HepG2 (cell line): ENCODE measurements around the gene OSBPL10. TPM values are rescaled to one million over a fixed set of nuclear protein-coding genes. Genes with fewer than 3 reads are reported as not detected.

Experiments used
- ATAC-seq: fragments of 200-7000 bp; cut with Tn5 transposase; 3 replicates; pipeline ENCODE4 v1.9.1; 2020; ENCODE audit warnings: mild to moderate bottlenecking, moderate library complexity
- BruUV-seq: library from RNA; stranded (reverse); fragments of 400-500 nt; replicated peaks from 2 replicates; lab custom pipeline; 2021; lab: Mats Ljungman, UMichigan
- CTCF ChIA-PET: fragments of 300-600 bp; formaldehyde crosslinking; extraction: SDS; loops from one replicate; lab custom pipeline; 2021; ENCODE audit warnings: low total read pairs, inconsistent platforms, low intra/inter-chr PET ratio; lab: Yijun Ruan, JAX
- POLR2A ChIA-PET: fragments of 350-600 bp; sonication (Branson Sonifier 250); formaldehyde crosslinking; loops from one replicate; lab custom pipeline; 2020; ENCODE audit warnings: antibody characterized with exemption, inconsistent platforms; lab: Yijun Ruan, JAX
- DNase-seq: peaks from one replicate; pipeline ENCODE4 v3.0.0-alpha.2; 2015; ENCODE audit warnings: low spot score
- FAIRE-seq: peaks from 3 replicates; lab custom pipeline; 2011; peaks lifted over from hg19 to GRCh38; lab: Jason Lieb, UNC
- H2AFZ ChIP-seq: one replicate; pipeline ENCODE4 v1.6.1; 2011; ENCODE audit warnings: low read length, inconsistent platforms
- H3K27ac ChIP-seq: fragments of 300-600 bp; 3 replicates; pipeline ENCODE4 v1.8.0; 2011; ENCODE audit warnings: mixed run types, mild to moderate bottlenecking, mixed read lengths, low read length, inconsistent platforms; ENCODE audit not compliant: insufficient read depth; ENCODE audit errors: extremely low read length
- H3K27me3 ChIP-seq, 2 experiments: fragments of 200-600 bp in 1 of 2; 2 replicates in 1 of 2; 3 replicates in 1 of 2; pipeline versions ENCODE4 v1.6.0 to v1.8.0; 2011; ENCODE audit warnings: low read length in 2 of 2, mild to moderate bottlenecking in 2 of 2, moderate library complexity in 2 of 2, inconsistent platforms in 1 of 2; ENCODE audit not compliant: insufficient read depth in 2 of 2, control insufficient read depth in 1 of 2
- H3K36me3 ChIP-seq, 2 experiments: fragments of 200-600 bp in 1 of 2; replicated peaks in 1 of 2; 2 replicates in 1 of 2; 3 replicates in 1 of 2; pipeline versions ENCODE4 v1.5.1 to v1.8.0; 2011; ENCODE audit warnings: low read length in 2 of 2, inconsistent platforms in 1 of 2; ENCODE audit not compliant: insufficient read depth in 2 of 2, control insufficient read depth in 1 of 2
- H3K4me1 ChIP-seq: 2 replicates; pipeline ENCODE4 v1.5.1; 2012; ENCODE audit warnings: low read length, inconsistent platforms; ENCODE audit not compliant: insufficient read depth
- H3K4me2 ChIP-seq: 2 replicates; pipeline ENCODE4 v1.6.0; 2011; ENCODE audit warnings: low read depth, low read length, inconsistent platforms
- H3K4me3 ChIP-seq, 3 experiments: fragments of 200-600 bp in 1 of 3; sonication (generic), shearing (Covaris generic) in 1 of 3; replicated peaks in 1 of 3; 2 replicates each; pipeline ENCODE4 v1.5.1; 2011 to 2016; ENCODE audit warnings: low read length in 3 of 3, inconsistent platforms in 2 of 3, low read depth in 2 of 3, mild to moderate bottlenecking in 2 of 3, control low read depth in 1 of 3, mixed read lengths in 1 of 3; ENCODE audit not compliant: insufficient read depth in 1 of 3
- H3K79me2 ChIP-seq: one replicate; pipeline ENCODE4 v1.6.1; 2011; ENCODE audit warnings: low read length, inconsistent platforms; ENCODE audit not compliant: insufficient read depth
- H3K9ac ChIP-seq: 2 replicates; pipeline ENCODE4 v1.6.0; 2011; ENCODE audit warnings: mild to moderate bottlenecking, low read depth, low read length, inconsistent platforms; ENCODE audit not compliant: insufficient read depth
- H3K9me3 ChIP-seq: 2 replicates; pipeline ENCODE4 v1.5.1; 2012; ENCODE audit warnings: mild to moderate bottlenecking, low read length
- H4K20me1 ChIP-seq: 2 replicates; pipeline ENCODE4 v1.6.0; 2011; ENCODE audit warnings: inconsistent platforms, mild to moderate bottlenecking, low read length, moderate library complexity; ENCODE audit not compliant: insufficient read depth
- CBX2 ChIP-seq, 2 experiments: fragments of 200-600 bp in 1 of 2; sonication (generic); formaldehyde crosslinking in 1 of 2; IDR thresholded peaks; 2 replicates each; pipeline versions ENCODE4 v1.7.0 to v1.8.1; 2018 to 2022; ENCODE audit warnings: low read depth in 2 of 2, low read length in 1 of 2, mild to moderate bottlenecking in 1 of 2, missing genetic modification reagents in 1 of 2
- CSRNP2 ChIP-seq: sonication (generic); formaldehyde crosslinking; conservative IDR thresholded peaks from 2 replicates; pipeline ENCODE4 v1.8.0; 2022; ENCODE audit warnings: low read depth, missing genetic modification reagents
- GABPA ChIP-seq, 2 experiments: IDR thresholded peaks; 2 replicates each; pipeline ENCODE4 v1.6.1; 2011 to 2016; ENCODE audit warnings: low read depth in 2 of 2, low read length in 1 of 2, missing biosample characterization in 1 of 2, missing genetic modification characterization in 1 of 2
- MLX ChIP-seq: IDR thresholded peaks from 2 replicates; pipeline ENCODE4 v1.6.1; 2016
- NONO ChIP-seq, 2 experiments: fragments of 450-650 bp in 1 of 2; sonication (generic) in 1 of 2; formaldehyde crosslinking in 1 of 2; IDR thresholded peaks in 1 of 2; conservative IDR thresholded peaks in 1 of 2; 2 replicates each; pipeline versions ENCODE4 v1.6.1 to v1.8.0; 2017 to 2022; ENCODE audit warnings: mild to moderate bottlenecking in 1 of 2, missing genetic modification reagents in 1 of 2, moderate library complexity in 1 of 2
- RFXANK ChIP-seq: IDR thresholded peaks from 2 replicates; pipeline ENCODE4 v1.6.1; 2016
- SP1 ChIP-seq, 2 experiments: fragments of 450-650 bp in 1 of 2; sonication (generic) in 1 of 2; formaldehyde crosslinking in 1 of 2; IDR thresholded peaks; 2 replicates each; pipeline versions ENCODE4 v1.4.0 to v1.6.1; 2016 to 2020; ENCODE audit warnings: missing genetic modification reagents in 1 of 2
- ZHX1 ChIP-seq: sonication (generic); formaldehyde crosslinking; IDR thresholded peaks from 2 replicates; pipeline ENCODE4 v1.8.1; 2022; ENCODE audit warnings: low read depth, mild to moderate bottlenecking, missing genetic modification reagents
- ZHX2 ChIP-seq, 2 experiments: sonication (generic) in 1 of 2; formaldehyde crosslinking in 1 of 2; IDR thresholded peaks; 2 replicates each; pipeline versions ENCODE4 v1.6.1 to v1.9.0; 2014 to 2022; ENCODE audit warnings: antibody characterized with exemption in 1 of 2, borderline replicate concordance in 1 of 2, inconsistent platforms in 1 of 2, low read depth in 1 of 2, missing genetic modification reagents in 1 of 2
- ZNF383 ChIP-seq: sonication (generic); formaldehyde crosslinking; IDR thresholded peaks from 2 replicates; pipeline ENCODE4 v1.4.0; 2020; ENCODE audit warnings: missing genetic modification reagents, mild to moderate bottlenecking, borderline replicate concordance
- WGBS: methylation state at CpG from one replicate; pipeline ENCODE4 v1.1.6; 2017; ENCODE audit warnings: low lambda C conversion rate; 5-methylcytosine and 5-hydroxymethylcytosine counted together
- in situ Hi-C: cut with HindIII; loops from 2 replicates; pipeline ENCODE4 v1.10.0; 2017; ENCODE audit warnings: low pct_unique_long_range_greater_than_20kb; ENCODE audit not compliant: extremely low pct_ligation_motif_present
- intact Hi-C: fragments of 100-400 bp; cut with micrococcal nuclease; formaldehyde crosslinking; loops from one replicate; pipeline ENCODE4 v1.10.0; 2022; ENCODE audit not compliant: unreplicated experiment
- polyA plus RNA-seq, 8 experiments: library from polyadenylated mRNA; depleted of rRNA in 3 of 8; stranded (reverse) in 7 of 8; unstranded in 1 of 8; fragments of >200 nt; fragmentation: Illumina TruSeq in 4 of 8; extraction: Trizol in 4 of 8; gene quantifications; 2 replicates each; pipeline versions ENCODE4 v1.2.1 to v1.2.3, GENCODE V29; 2011 to 2016; ENCODE audit warnings: low read depth in 4 of 8, missing spikeins in 1 of 8, mixed read lengths in 1 of 8; ENCODE audit not compliant: insufficient read depth in 1 of 8
- total RNA-seq, 5 experiments: library from RNA; depleted of rRNA; stranded (reverse); fragments of >200 nt; fragmentation: Illumina TruSeq; extraction: Trizol; gene quantifications; 2 replicates each; pipeline ENCODE4 v1.2.3, GENCODE V29; 2016; ENCODE audit warnings: low read depth in 1 of 5

OSBPL10 gene
- total and polyA plus RNA-seq, 2 of the 13 experiments (the other 11 are each of a cell fraction or from before 2014, with no cell fraction given), result 10.3 to 28.6 TPM

GRCh38 chr3:31959251-31959650 lies 21.8 kb downstream of the OSBPL10 start:
- ChIA-PET CTCF (no interaction called here), POLR2A (no interaction called here)
- DNase-seq (no peak), ATAC-seq (no peak), FAIRE-seq (no peak)
- WGBS, result 88% methylated on average over 2 of the region's 2 CpGs
- H3K36me3 ChIP-seq, result 0 out of 5 replicates have a peak, but pooled peaks cover 0 to 1% of the 10 kb centered on the region in 2 experiments
- H3K4me3 ChIP-seq, result peak overlapping the region in 1 of 3 experiments; percentile 31; a peak in 1 of 6 replicates
- H3K4me1 ChIP-seq, result peaks cover 70% of the 10 kb centered on the region
- peaks cover 81% of the 10 kb centered on the region for H3K79me2 ChIP-seq
- peak overlapping the region; percentile 74 for H3K4me2 ChIP-seq
- in situ Hi-C loops, result no loop called here
- H3K9ac ChIP-seq, result peak overlapping the region; percentile 56
- H3K27ac ChIP-seq, result peak overlapping the region; percentile 58
- intact Hi-C loops, result no loop called here
- no peaks in the 10 kb centered on the region for H3K27me3 ChIP-seq
- H3K9me3 ChIP-seq, result peaks cover 12% of the 10 kb centered on the region
- peak overlapping the region; percentile 28 for H2AFZ ChIP-seq
- no peaks in the 10 kb centered on the region for H4K20me1 ChIP-seq
- no TSS peak for BruUV-seq
- TF ChIP-seq SP1 (IDR thresholded peaks at IDR 0.05) (no peak), SP1 (CRISPR knock-in tag; IDR thresholded peaks at IDR 0.05) (no peak), ZNF383 (CRISPR knock-in tag) (no peak), CBX2 (IDR thresholded peaks at IDR 0.05; ENCODE audit: low read depth, low read length) (no peak), CBX2 (CRISPR knock-in tag; IDR thresholded peaks at IDR 0.05; ENCODE audit: low read depth) (no peak), ZHX1 (CRISPR knock-in tag) (no peak), MLX (CRISPR knock-in tag) (no peak), CSRNP2 (CRISPR knock-in tag) (no peak), NONO (IDR thresholded peaks at IDR 0.05) (no peak), NONO (CRISPR knock-in tag; conservative IDR thresholded peaks at IDR 0.05) (no peak), GABPA (IDR thresholded peaks at IDR 0.05; ENCODE audit: low read depth, low read length) (no peak), GABPA (CRISPR knock-in tag; IDR thresholded peaks at IDR 0.05; ENCODE audit: low read depth) (no peak), RFXANK (no peak), ZHX2 (IDR thresholded peaks at IDR 0.05; ENCODE audit: low read depth) (no peak), ZHX2 (CRISPR knock-in tag; IDR thresholded peaks at IDR 0.05; ENCODE audit: borderline replicate concordance) (no peak)
